ENCODE data around the gene EXOSC7. TPM values are rescaled to one million over a fixed set of nuclear protein-coding genes. Genes with fewer than 3 reads are reported as not detected.
A peak's percentile ranks its signal among the peaks of the same experiment; 100 is the strongest.

EXOSC7 gene
- polyA plus RNA-seq, 1 donor (not counting 4 experiments of a cell fraction or from before 2014, with no cell fraction given), result 94.4 TPM

DNA sequence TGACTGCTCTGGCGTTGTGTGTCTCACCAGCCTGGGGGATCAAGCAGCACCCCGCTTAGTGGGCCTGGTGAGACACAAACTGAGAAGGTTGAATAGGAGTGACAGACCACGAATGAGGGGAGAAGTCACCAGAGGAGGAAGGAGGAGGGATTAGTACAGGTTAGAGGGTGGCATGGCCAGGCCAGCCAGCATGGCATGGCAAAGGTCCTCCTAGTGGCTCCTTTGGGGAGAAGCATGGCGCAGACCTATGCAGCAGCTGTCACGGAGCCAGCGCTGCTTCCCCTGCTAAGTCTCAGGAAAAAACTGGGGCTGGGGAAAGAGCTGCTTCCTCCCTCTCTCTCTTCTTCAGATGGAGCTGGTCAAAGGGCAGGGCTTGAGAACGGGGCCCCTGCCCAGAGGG, 48.7 kb upstream of the EXOSC7 start:
- DNase-seq (ENCODE audit: low read depth, low spot score) (no peak), FAIRE-seq (no peak)
- TF ChIP-seq, protein P1, sequence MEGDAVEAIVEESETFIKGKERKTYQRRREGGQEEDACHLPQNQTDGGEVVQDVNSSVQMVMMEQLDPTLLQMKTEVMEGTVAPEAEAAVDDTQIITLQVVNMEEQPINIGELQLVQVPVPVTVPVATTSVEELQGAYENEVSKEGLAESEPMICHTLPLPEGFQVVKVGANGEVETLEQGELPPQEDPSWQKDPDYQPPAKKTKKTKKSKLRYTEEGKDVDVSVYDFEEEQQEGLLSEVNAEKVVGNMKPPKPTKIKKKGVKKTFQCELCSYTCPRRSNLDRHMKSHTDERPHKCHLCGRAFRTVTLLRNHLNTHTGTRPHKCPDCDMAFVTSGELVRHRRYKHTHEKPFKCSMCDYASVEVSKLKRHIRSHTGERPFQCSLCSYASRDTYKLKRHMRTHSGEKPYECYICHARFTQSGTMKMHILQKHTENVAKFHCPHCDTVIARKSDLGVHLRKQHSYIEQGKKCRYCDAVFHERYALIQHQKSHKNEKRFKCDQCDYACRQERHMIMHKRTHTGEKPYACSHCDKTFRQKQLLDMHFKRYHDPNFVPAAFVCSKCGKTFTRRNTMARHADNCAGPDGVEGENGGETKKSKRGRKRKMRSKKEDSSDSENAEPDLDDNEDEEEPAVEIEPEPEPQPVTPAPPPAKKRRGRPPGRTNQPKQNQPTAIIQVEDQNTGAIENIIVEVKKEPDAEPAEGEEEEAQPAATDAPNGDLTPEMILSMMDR (optimal IDR thresholded peaks at IDR 0.05 in 1 of 3, IDR thresholded peaks at IDR 0.05 in 1 of 3, conservative IDR thresholded peaks at IDR 0.05 in 1 of 3; ENCODE audit: extremely low read depth in 1 of 3, insufficient read depth in 2 of 3, low read length in 3 of 3), result peak in 1 of 3 experiments; percentile 21
- TF ChIP-seq EZH2 (IDR thresholded peaks at IDR 0.05; ENCODE audit: low read length), result no peak
- Histone ChIP-seq H3K9me1 (ENCODE audit: control insufficient read depth, extremely low read depth, insufficient read depth, low read length) (no peaks in the 10 kb centered on the region), H3K9me3 (ENCODE audit: control insufficient read depth, low read depth, low read length) (no peaks in the 10 kb centered on the region), H3K27me3 (ENCODE audit: control insufficient read depth, extremely low read depth, insufficient read depth, low read length) (no peaks in the 10 kb centered on the region), H3K4me3 (ENCODE audit: control insufficient read depth in 2 of 3, extremely low read depth in 1 of 3, insufficient read depth in 2 of 3, low read depth in 1 of 3, low read length in 3 of 3) (no peak overlapping the region), H3K4me2 (ENCODE audit: control insufficient read depth, extremely low read depth, insufficient read depth, low read depth, low read length) (no peak overlapping the region), H3K9ac (ENCODE audit: control insufficient read depth, extremely low read depth, insufficient read depth, low read length) (no peak overlapping the region), H3K4me1 (ENCODE audit: control insufficient read depth, extremely low read depth, insufficient read depth, low read length) (peaks cover 7% of the 10 kb centered on the region), H3K79me2 (ENCODE audit: control insufficient read depth, insufficient read depth, low read length) (no peaks in the 10 kb centered on the region), H4K20me1 (ENCODE audit: control insufficient read depth, extremely low read depth, insufficient read depth, low read length) (no peaks in the 10 kb centered on the region), H2AFZ (ENCODE audit: control insufficient read depth, low read length) (no peak overlapping the region), H3K27ac (ENCODE audit: control insufficient read depth, insufficient read depth, low read length) (no peak overlapping the region), H3K36me3 (ENCODE audit: control insufficient read depth in 2 of 2, extremely low read depth in 1 of 2, insufficient read depth in 2 of 2, low read length in 2 of 2) (peaks cover 40 to 59% of the 10 kb centered on the region in 2 experiments)
- dilution Hi-C loops (cut with MboI; ENCODE audit: extremely low pct_ligation_motif_present, low sequenced_read_pairs), result no loop called here

DNA sequence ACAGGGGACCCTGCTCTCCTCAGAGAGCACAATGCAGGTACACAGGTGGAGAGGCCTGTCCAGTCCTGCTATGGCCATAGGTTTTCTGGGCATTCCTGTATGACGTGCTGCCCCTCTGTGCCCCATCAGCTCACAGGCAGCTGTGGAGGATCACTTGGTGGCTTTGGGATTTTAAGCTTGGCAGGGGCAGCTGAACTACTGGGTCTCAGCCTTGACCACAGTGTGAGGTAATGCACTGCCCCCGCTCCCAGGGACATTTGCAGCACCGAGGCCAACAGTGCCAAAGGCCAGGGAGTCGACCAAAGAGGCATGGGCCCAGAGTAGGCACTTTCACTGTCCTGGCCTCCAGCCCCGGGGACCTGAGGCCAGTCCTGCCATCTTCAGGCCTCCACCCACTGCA, 46.3 kb upstream of the EXOSC7 start:
- Histone ChIP-seq H3K9me1 (ENCODE audit: control insufficient read depth, extremely low read depth, insufficient read depth, low read length) (no peaks in the 10 kb centered on the region), H3K9ac (ENCODE audit: control insufficient read depth, extremely low read depth, insufficient read depth, low read length) (no peak overlapping the region), H3K27ac (ENCODE audit: control insufficient read depth, insufficient read depth, low read length) (no peak overlapping the region), H2AFZ (ENCODE audit: control insufficient read depth, low read length) (no peak overlapping the region), H3K27me3 (ENCODE audit: control insufficient read depth, extremely low read depth, insufficient read depth, low read length) (no peaks in the 10 kb centered on the region), H3K9me3 (ENCODE audit: control insufficient read depth, low read depth, low read length) (no peaks in the 10 kb centered on the region), H3K4me1 (ENCODE audit: control insufficient read depth, extremely low read depth, insufficient read depth, low read length) (peaks cover 4% of the 10 kb centered on the region), H3K79me2 (ENCODE audit: control insufficient read depth, insufficient read depth, low read length) (no peaks in the 10 kb centered on the region), H4K20me1 (ENCODE audit: control insufficient read depth, extremely low read depth, insufficient read depth, low read length) (no peaks in the 10 kb centered on the region), H3K4me2 (ENCODE audit: control insufficient read depth, extremely low read depth, insufficient read depth, low read depth, low read length) (no peak overlapping the region), H3K36me3 (ENCODE audit: control insufficient read depth in 2 of 2, extremely low read depth in 1 of 2, insufficient read depth in 2 of 2, low read length in 2 of 2) (peaks cover 55 to 62% of the 10 kb centered on the region in 2 experiments), H3K4me3 (ENCODE audit: control insufficient read depth in 2 of 3, extremely low read depth in 1 of 3, insufficient read depth in 2 of 3, low read depth in 1 of 3, low read length in 3 of 3) (no peak overlapping the region)
- dilution Hi-C loops (cut with MboI; ENCODE audit: extremely low pct_ligation_motif_present, low sequenced_read_pairs), result no loop called here
- FAIRE-seq (no peak), DNase-seq (ENCODE audit: low read depth, low spot score) (no peak)
- no peak for TF ChIP-seq EZH2 (IDR thresholded peaks at IDR 0.05; ENCODE audit: low read length)
- TF ChIP-seq, protein P1 (optimal IDR thresholded peaks at IDR 0.05 in 1 of 3, IDR thresholded peaks at IDR 0.05 in 1 of 3, conservative IDR thresholded peaks at IDR 0.05 in 1 of 3; ENCODE audit: extremely low read depth in 1 of 3, insufficient read depth in 2 of 3, low read length in 3 of 3), result no peak

Measured in keratinocyte (primary cell).